ENCODE data around the gene STEAP3. TPM values are rescaled to one million over a fixed set of nuclear protein-coding genes. Genes with fewer than 3 reads are reported as not detected.
A peak's percentile ranks its signal among the peaks of the same experiment; 100 is the strongest.

Gene STEAP3
- total RNA-seq, 1 donor from 2014 or later = 11.8 TPM

DNA sequence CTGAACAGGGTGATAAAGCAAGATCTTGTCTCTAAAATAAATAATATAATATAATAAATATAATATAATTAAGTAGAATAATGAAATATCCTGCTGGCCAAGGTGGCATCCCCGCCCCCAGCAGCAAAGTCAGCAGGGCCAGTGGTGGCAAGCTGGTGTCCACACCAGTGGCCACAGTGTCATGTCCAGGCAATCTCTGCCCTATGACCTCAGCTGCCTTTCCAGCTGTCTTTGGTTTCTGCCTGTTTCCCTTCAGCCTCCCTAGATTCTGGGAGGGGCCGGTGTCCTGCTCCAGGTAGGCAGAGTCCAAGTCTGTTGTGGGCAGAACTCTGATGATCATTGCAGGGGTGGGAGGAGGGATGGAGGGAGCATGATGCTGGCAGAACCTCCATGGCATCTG is 16.2 kb upstream of the STEAP3 start:
- no peaks in the 10 kb centered on the region for H3K27me3 ChIP-seq (ENCODE audit: control insufficient read depth, insufficient read depth, low read length)
- FAIRE-seq (no peak), DNase-seq (ENCODE audit: low read depth) (no peak)
- H3K4me3 ChIP-seq (ENCODE audit: low read depth, low read length) = no peak overlapping the region
- H3K36me3 ChIP-seq (ENCODE audit: control insufficient read depth, insufficient read depth, low read length) = no peaks in the 10 kb centered on the region
- TF ChIP-seq, protein P1, sequence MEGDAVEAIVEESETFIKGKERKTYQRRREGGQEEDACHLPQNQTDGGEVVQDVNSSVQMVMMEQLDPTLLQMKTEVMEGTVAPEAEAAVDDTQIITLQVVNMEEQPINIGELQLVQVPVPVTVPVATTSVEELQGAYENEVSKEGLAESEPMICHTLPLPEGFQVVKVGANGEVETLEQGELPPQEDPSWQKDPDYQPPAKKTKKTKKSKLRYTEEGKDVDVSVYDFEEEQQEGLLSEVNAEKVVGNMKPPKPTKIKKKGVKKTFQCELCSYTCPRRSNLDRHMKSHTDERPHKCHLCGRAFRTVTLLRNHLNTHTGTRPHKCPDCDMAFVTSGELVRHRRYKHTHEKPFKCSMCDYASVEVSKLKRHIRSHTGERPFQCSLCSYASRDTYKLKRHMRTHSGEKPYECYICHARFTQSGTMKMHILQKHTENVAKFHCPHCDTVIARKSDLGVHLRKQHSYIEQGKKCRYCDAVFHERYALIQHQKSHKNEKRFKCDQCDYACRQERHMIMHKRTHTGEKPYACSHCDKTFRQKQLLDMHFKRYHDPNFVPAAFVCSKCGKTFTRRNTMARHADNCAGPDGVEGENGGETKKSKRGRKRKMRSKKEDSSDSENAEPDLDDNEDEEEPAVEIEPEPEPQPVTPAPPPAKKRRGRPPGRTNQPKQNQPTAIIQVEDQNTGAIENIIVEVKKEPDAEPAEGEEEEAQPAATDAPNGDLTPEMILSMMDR (IDR thresholded peaks at IDR 0.05; ENCODE audit: insufficient read depth, low read length, severe bottlenecking) = no peak

DNA sequence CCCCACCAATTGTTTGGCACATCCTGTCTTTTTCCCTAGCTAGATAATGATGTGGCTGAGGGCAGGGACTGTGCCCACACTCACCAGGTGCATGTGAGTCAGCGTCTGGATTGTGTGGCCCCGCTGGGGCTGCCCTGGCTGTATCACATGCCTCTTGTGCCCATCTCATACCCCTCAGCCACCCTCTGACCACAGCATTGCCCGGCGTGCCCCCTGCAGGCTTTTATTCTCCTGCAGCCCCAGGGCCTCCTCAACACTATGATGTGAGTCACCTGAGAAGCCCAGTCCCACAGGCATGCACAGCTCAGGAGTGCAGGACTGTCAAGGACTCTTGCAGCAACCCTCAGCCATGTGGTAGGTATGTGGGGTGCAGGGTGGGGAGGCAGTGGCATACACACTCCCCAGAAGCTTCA is 14.8 kb upstream of the STEAP3 start:
- no peaks in the 10 kb centered on the region for H3K36me3 ChIP-seq (ENCODE audit: control insufficient read depth, insufficient read depth, low read length)
- no peak for FAIRE-seq

DNA sequence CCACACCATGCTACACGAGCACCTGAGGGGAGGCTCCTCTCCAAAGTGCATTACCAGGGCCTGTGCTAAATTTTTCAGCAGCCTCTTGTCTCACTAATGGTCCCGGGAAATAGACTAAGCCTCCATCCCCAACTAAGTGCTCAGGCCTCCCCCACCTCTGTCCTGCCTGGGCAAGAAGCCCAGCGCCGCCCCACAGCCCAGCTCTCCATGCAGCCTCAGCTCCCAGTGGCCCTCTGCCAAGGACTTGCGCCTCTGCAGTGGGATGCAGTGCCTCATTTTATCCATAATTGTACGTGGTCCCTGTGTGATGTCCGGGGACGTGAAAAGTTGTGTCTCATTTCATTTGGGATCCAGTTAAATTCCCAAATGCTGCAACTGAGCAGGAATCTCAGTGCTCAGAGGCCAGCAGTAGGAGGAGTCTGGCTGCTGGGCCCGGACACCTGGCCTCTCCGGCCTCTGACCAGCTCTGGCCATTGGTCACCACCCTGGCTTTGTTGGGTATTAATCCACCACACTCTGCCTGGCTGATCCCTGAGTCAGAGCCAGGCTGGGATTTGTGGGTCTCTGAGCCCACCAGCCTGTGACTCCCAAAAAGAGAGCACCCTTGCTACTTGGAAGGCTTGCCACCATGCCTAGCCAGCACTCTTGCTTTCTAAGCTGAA is 11.4 kb upstream of the STEAP3 start:
- Histone ChIP-seq H3K27me3 (ENCODE audit: control insufficient read depth, insufficient read depth, low read length) (no peaks in the 10 kb centered on the region), H3K36me3 (ENCODE audit: control insufficient read depth, insufficient read depth, low read length) (no peaks in the 10 kb centered on the region), H3K4me3 (ENCODE audit: low read depth, low read length) (no peak overlapping the region)
- TF ChIP-seq, protein P1 (IDR thresholded peaks at IDR 0.05; ENCODE audit: insufficient read depth, low read length, severe bottlenecking) = no peak
- DNase-seq (ENCODE audit: low read depth) (no peak), FAIRE-seq (no peak)

More for the DNA sequence above, 14.8 kb upstream of the STEAP3 start:
- DNase-seq (ENCODE audit: low read depth) = peak; percentile 80
- no peaks in the 10 kb centered on the region for H3K27me3 ChIP-seq (ENCODE audit: control insufficient read depth, insufficient read depth, low read length)
- H3K4me3 ChIP-seq (ENCODE audit: low read depth, low read length) = no peak overlapping the region
- TF ChIP-seq, protein P1 (IDR thresholded peaks at IDR 0.05; ENCODE audit: insufficient read depth, low read length, severe bottlenecking) = peak; percentile 55

DNA sequence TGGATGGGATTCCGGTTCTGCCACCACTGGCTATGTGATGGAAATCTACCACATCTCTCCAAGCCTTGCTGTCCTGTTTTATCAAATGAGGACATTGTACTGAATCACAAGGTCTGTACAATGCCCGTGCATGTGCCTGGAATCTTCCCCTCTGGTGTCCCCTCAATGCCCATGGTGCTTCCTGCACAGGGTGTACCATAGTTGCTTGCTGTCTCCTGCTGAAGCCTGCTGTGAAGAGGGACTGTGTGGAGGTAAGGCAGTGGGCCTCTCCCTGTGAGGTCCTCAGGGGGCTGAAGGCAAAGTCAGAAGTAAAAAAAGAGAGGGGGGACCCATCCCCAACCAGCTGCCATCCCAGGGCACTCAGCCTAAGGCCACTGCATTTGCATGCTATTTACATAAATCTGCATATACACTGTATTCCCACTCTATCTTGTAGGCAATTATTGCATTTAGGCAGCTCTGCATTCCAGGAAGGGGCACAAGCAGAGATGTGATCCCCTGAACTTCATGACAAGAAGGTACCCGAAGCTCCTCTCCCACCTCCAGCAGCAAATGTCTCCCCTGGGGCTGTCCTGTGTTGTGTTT is 9.1 kb upstream of the STEAP3 start:
- no peak overlapping the region for H3K4me3 ChIP-seq (ENCODE audit: low read depth, low read length)
- TF ChIP-seq, protein P1 (IDR thresholded peaks at IDR 0.05; ENCODE audit: insufficient read depth, low read length, severe bottlenecking) = no peak
- FAIRE-seq = no peak

DNA sequence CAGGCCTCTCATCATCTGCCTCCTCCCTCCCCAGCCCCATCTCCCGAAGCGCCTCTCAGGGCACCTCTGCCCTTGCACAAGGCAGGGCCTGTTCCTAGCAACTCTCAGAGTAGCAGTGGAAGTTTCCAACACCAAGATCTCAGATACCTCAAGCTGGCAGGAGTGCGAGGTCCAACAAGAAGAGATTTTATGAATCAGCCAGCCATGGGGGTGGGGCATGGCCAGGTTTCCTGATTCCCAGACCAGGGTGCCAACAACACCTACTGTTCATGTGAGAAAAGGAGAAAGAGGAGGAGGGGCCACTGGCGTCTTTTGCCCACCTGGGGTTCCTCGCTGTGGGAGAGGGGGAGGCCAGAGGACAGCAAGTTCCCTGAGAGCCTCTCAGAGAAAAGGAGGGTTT is 6.6 kb upstream of the STEAP3 start:
- Histone ChIP-seq H3K27me3 (ENCODE audit: control insufficient read depth, insufficient read depth, low read length) (no peaks in the 10 kb centered on the region), H3K4me3 (ENCODE audit: low read depth, low read length) (no peak overlapping the region), H3K36me3 (ENCODE audit: control insufficient read depth, insufficient read depth, low read length) (no peaks in the 10 kb centered on the region)
- FAIRE-seq (no peak), DNase-seq (ENCODE audit: low read depth) (no peak)
- TF ChIP-seq, protein P1 (IDR thresholded peaks at IDR 0.05; ENCODE audit: insufficient read depth, low read length, severe bottlenecking) = no peak

More for the DNA sequence above, 9.1 kb upstream of the STEAP3 start:
- Histone ChIP-seq H3K27me3 (ENCODE audit: control insufficient read depth, insufficient read depth, low read length) (no peaks in the 10 kb centered on the region), H3K36me3 (ENCODE audit: control insufficient read depth, insufficient read depth, low read length) (no peaks in the 10 kb centered on the region)
- DNase-seq (ENCODE audit: low read depth) = no peak

All from bronchial epithelial cell (primary cell).